WTC11 (cell line): Measurements from ENCODE around the gene SARS1.

Experiments
- CREB1 ChIP-seq: sonication (generic); formaldehyde crosslinking; IDR thresholded peaks from 2 replicates; pipeline ENCODE4 v1.8.0; 2023; ENCODE audit warnings: mild to moderate bottlenecking, missing genetic modification reagents
- CTCF ChIP-seq: fragments of 200-600 bp; IDR thresholded peaks from 2 replicates; pipeline ENCODE4 v1.8.0; 2022; ENCODE audit warnings: antibody characterized with exemption
- EMX1 ChIP-seq: fragments of 250-450 bp; sonication (Bioruptor Pico); IDR thresholded peaks from 2 replicates; pipeline ENCODE4 v1.8.0; 2021; ENCODE audit warnings: mild to moderate bottlenecking
- MYBL2 ChIP-seq: sonication (generic); formaldehyde crosslinking; IDR thresholded peaks from 2 replicates; pipeline ENCODE4 v1.8.1; 2023; ENCODE audit warnings: mild to moderate bottlenecking, moderate library complexity, missing genetic modification reagents
- NR2C2 ChIP-seq: sonication (generic); formaldehyde crosslinking; IDR thresholded peaks from 2 replicates; pipeline ENCODE4 v1.8.0; 2022; ENCODE audit warnings: mild to moderate bottlenecking, missing genetic modification reagents
- ZNF671 ChIP-seq: fragments of 250-450 bp; sonication (Bioruptor Pico); IDR thresholded peaks from 2 replicates; pipeline ENCODE4 v1.8.0; 2021; ENCODE audit warnings: mild to moderate bottlenecking
- TF ChIP-seq, protein P1 (sequence below): sonication (generic); formaldehyde crosslinking; IDR thresholded peaks from 2 replicates; pipeline ENCODE4 v1.8.1; 2022; ENCODE audit warnings: low read depth, missing genetic modification reagents, borderline replicate concordance
- TF ChIP-seq, protein P2 (sequence below): sonication (generic); formaldehyde crosslinking; IDR thresholded peaks from 2 replicates; pipeline ENCODE4 v1.8.1; 2023; ENCODE audit warnings: mild to moderate bottlenecking, missing genetic modification reagents

GRCh38 chr1:109243860-109244552, 30.3 kb downstream of the SARS1 start:
- TF ChIP-seq CREB1 (CRISPR knock-in tag) (no peak), CTCF (no peak), NR2C2 (CRISPR knock-in tag) (no peak), MYBL2 (no peak), ZNF671 (CRISPR knock-in tag) (no peak), EMX1 (CRISPR knock-in tag) (no peak)
- TF ChIP-seq, protein P1, sequence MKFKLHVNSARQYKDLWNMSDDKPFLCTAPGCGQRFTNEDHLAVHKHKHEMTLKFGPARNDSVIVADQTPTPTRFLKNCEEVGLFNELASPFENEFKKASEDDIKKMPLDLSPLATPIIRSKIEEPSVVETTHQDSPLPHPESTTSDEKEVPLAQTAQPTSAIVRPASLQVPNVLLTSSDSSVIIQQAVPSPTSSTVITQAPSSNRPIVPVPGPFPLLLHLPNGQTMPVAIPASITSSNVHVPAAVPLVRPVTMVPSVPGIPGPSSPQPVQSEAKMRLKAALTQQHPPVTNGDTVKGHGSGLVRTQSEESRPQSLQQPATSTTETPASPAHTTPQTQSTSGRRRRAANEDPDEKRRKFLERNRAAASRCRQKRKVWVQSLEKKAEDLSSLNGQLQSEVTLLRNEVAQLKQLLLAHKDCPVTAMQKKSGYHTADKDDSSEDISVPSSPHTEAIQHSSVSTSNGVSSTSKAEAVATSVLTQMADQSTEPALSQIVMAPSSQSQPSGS (CRISPR knock-in tag), result no peak
- TF ChIP-seq, protein P2, sequence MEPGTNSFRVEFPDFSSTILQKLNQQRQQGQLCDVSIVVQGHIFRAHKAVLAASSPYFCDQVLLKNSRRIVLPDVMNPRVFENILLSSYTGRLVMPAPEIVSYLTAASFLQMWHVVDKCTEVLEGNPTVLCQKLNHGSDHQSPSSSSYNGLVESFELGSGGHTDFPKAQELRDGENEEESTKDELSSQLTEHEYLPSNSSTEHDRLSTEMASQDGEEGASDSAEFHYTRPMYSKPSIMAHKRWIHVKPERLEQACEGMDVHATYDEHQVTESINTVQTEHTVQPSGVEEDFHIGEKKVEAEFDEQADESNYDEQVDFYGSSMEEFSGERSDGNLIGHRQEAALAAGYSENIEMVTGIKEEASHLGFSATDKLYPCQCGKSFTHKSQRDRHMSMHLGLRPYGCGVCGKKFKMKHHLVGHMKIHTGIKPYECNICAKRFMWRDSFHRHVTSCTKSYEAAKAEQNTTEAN (CRISPR knock-in tag), result no peak
